Hepatocyte (in vitro differentiated cells): ENCODE data around the gene EGR2.

ENCODE experiments used
- EZH2 ChIP-seq: fragments of 200-600 bp; sonication (generic); IDR thresholded peaks from 2 replicates; pipeline ENCODE4 v1.6.1; 2016; ENCODE audit warnings: antibody characterized with exemption, mild to moderate bottlenecking, borderline replicate concordance
- EZH2phosphoT487 ChIP-seq: fragments of 200-600 bp; sonication (generic); IDR thresholded peaks from one replicate; pipeline ENCODE4 v1.6.1; 2018; ENCODE audit warnings: antibody characterized with exemption, mild to moderate bottlenecking, low read depth, moderate library complexity; ENCODE audit not compliant: unreplicated experiment, severe bottlenecking
- TF ChIP-seq, protein P1 (sequence below): fragments of 200-600 bp; sonication (generic); IDR thresholded peaks from 2 replicates; pipeline ENCODE4 v1.5.1; 2016; ENCODE audit warnings: antibody characterized with exemption, mild to moderate bottlenecking; ENCODE audit not compliant: poor library complexity

DNA sequence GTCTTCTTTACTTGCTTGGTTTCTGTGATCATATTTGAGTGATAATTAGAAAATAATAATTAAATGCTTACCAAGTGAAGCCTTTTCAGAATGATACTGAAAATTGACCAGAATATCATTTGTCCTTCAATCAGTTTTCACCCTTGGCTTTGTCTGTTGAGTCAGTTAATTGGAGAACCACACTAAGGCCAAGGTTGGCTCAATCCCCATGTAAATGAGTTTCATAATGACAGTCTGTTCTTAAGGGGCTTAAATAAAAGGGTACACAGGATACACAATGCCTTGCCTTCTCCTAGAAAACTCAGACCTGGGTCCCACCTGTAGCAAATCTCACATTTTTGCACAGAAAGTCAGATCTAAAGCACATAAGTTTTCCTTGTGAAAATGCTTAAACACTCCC, 31.3 kb upstream of the EGR2 start:
- TF ChIP-seq, protein P1, sequence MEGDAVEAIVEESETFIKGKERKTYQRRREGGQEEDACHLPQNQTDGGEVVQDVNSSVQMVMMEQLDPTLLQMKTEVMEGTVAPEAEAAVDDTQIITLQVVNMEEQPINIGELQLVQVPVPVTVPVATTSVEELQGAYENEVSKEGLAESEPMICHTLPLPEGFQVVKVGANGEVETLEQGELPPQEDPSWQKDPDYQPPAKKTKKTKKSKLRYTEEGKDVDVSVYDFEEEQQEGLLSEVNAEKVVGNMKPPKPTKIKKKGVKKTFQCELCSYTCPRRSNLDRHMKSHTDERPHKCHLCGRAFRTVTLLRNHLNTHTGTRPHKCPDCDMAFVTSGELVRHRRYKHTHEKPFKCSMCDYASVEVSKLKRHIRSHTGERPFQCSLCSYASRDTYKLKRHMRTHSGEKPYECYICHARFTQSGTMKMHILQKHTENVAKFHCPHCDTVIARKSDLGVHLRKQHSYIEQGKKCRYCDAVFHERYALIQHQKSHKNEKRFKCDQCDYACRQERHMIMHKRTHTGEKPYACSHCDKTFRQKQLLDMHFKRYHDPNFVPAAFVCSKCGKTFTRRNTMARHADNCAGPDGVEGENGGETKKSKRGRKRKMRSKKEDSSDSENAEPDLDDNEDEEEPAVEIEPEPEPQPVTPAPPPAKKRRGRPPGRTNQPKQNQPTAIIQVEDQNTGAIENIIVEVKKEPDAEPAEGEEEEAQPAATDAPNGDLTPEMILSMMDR, result no peak
- no peak for TF ChIP-seq EZH2phosphoT487
- TF ChIP-seq EZH2, result no peak
